Bone marrow (tissue), 2 donors: ENCODE data around the gene HOXC10.
A peak's percentile ranks its signal among the peaks of the same experiment; 100 is the strongest.

Experiments used
- DNase-seq, 2 donors: peaks; one replicate each; lab custom pipeline; 2025; lab: John Stamatoyannopoulos, UW

HOXC10 gene

DNA sequence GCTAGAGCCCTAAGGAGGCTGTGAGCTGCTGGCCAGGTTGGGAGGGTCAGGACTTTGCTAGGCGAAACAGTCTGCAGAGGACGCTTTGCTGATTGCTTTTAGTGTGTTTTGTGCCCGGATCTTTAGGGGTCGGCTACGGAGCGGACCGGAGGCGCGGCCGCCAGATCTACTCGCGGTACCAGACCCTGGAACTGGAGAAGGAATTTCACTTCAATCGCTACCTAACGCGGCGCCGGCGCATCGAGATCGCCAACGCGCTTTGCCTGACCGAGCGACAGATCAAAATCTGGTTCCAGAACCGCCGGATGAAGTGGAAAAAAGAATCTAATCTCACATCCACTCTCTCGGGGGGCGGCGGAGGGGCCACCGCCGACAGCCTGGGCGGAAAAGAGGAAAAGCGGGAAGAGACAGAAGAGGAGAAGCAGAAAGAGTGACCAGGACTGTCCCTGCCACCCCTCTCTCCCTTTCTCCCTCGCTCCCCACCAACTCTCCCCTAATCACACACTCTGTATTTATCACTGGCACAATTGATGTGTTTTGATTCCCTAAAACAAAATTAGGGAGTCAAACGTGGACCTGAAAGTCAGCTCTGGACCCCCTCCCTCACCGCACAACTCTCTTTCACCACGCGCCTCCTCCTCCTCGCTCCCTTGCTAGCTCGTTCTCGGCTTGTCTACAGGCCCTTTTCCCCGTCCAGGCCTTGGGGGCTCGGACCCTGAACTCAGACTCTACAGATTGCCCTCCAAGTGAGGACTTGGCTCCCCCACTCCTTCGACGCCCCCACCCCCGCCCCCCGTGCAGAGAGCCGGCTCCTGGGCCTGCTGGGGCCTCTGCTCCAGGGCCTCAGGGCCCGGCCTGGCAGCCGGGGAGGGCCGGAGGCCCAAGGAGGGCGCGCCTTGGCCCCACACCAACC is 44.8 kb downstream of the HOXC10 start:
- DNase-seq: no peak

DNA sequence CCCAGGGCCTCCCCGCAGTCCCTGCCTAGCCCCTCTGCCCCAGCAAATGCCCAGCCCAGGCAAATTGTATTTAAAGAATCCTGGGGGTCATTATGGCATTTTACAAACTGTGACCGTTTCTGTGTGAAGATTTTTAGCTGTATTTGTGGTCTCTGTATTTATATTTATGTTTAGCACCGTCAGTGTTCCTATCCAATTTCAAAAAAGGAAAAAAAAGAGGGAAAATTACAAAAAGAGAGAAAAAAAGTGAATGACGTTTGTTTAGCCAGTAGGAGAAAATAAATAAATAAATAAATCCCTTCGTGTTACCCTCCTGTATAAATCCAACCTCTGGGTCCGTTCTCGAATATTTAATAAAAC is 45.5 kb downstream of the HOXC10 start:
- no peak for DNase-seq

DNA sequence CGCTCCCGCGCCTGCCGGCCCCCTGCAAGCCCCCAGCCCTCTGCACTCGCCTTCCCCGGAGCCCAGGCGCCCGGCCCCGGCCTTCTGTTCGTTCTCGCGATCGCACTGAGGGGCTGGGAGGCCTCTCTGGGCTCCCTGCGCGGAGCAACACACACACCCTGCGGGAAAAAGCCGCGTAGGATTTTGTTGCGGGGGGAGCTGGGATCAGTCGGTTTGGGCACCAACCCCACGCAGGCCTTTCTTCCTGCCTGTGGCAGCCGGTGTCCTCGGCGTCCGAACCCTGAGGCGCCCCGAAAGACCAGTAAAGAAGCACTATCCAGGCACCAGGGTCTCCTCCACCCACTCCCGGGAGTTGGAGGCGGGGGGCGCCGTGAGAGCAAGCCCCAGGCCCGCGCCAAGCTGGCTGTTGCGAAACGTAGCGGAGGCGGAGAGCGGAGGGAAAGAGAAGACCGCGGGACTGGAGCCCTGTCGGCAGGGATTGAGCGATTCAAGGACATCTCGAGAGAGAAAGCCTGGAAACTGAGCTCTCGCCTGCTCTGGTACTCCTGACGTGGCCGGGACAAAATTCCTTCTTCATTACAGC is 46.0 kb downstream of the HOXC10 start:
- DNase-seq: no peak

GRCh38 chr12:54031480-54031879 is 46.5 kb downstream of the HOXC10 start:
- DNase-seq: no peak

DNA sequence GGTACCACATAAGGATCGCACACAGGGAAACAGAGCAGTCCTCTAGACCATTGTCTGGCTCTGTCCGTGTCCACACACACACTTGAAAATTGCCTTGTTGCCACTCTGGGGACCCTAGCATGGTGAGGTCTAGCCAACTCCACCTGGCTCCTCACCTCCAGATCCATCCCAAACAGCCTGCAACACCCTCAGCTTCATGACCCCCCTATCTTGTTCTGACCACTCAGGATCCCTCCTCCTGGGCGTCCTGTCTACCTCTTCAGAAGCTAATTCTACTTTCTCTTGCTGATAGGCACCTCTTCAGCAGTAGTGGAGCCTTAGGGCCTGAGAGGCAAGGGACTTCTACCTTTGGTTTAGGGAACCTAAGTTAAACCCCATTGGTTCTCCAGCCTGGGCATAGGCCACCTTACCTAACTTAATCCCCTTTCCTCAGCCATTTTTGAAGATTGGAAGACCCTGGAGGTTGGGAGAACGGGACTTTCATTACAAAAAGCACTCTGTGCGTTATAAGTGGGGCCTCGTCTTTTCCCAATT is 47.2 kb downstream of the HOXC10 start:
- DNase-seq: no peak

DNA sequence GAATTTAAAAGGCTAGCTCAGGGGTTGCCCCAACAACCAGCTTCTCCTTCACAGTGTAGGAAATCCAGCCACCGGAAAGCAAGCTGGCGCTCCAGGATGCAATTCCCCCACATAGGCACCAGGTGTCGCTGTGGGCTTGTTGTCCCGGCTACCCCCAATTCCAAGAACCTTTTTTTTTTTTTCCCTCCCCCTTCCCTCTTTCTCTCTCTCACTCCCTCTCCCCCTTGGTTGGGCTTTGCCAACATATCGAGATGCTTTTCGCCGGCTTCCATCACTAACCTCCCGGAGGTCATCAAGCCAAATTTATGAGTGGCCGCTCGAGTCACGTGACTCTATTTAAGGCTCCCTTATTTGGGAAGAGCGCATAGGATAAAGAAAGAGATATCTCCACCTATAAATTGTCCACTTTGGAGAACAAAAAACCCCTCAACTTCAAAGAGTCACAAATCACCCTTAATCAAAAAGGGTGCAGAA is 47.7 kb downstream of the HOXC10 start, which contains the start of gene HOXC5:
Gene HOXC5, plus strand, starts transcription at position 424 of the 474 bp plus-strand sequence. CDS start 73 bp downstream, outside the sequence.
- peak; percentile 9 to 22 for DNase-seq

DNA sequence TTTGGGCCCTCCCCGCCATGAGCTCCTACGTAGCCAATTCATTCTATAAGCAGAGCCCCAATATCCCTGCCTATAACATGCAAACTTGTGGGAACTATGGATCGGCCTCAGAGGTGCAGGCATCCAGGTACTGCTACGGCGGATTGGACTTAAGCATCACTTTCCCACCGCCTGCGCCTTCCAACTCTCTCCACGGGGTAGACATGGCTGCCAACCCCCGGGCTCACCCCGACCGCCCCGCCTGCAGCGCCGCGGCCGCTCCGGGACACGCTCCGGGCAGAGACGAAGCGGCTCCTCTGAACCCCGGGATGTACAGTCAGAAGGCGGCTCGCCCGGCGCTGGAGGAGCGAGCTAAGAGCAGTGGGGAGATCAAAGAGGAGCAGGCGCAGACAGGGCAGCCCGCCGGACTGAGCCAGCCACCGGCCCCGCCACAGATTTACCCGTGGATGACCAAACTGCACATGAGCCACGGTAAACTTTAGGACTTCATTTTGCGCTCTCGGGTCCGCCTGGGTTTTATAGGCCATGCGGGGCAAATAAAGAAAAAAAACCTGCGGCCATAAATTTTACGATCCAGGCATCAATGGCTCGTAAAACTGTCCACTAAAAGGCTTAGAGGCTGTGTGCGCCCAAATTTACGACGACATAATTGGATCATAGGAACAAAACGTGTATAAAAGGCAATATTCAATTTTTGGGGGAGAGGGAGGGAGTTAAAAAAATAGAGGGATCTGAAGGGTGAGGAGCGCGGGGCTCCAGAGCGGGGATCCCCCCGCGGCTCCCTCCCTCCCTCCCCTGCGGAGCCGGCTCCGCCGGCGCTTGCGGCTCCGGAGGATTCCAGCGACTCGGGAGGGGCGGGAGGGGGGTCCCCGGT is 48.4 kb downstream of the HOXC10 start:
- DNase-seq: no peak

- no peak for DNase-seq
Observed at GRCh38 chr12:54033980-54034784, 49.2 kb downstream of the HOXC10 start.

GRCh38 chr12:54034785-54035310 is 49.9 kb downstream of the HOXC10 start:
- DNase-seq: no peak

GRCh38 chr12:54035568-54036264 is 50.8 kb downstream of the HOXC10 start:
- no peak for DNase-seq

DNA sequence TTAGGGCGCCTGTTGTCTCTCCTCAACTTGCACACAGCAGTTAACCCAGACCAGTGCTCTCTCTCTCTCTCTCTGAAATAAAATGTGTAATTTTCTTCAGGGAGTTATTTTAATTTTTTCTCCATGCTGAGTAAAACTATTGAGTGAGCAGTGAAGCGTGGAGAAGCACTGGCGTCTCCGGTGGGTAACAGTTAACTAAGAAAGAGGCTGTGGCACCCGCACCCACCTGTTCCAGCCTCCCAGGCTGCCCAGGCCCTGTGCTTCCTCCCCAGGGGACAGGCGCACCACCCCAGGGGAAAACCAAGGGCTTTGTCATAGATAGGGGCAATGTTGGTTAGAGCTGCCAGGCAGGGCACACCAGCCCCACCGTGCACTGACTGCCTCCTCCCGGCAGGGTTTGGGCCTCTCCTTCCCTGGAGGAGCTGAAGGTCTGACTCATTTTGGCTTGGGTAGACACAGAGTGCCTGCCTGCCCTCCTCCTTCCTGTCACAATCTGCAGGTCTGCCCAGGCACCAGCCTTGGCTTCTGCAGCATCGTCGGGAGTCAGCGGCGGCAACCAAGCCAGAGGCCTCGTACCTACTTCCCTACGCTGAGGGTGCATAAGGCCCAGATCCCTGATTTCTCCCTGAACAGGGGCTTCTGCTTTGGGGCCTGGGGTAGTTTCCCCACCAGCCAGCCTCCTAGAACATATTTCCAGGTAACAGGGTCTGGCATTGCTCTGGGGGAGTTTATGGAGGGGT is 51.8 kb downstream of the HOXC10 start:
- DNase-seq: no peak

DNA sequence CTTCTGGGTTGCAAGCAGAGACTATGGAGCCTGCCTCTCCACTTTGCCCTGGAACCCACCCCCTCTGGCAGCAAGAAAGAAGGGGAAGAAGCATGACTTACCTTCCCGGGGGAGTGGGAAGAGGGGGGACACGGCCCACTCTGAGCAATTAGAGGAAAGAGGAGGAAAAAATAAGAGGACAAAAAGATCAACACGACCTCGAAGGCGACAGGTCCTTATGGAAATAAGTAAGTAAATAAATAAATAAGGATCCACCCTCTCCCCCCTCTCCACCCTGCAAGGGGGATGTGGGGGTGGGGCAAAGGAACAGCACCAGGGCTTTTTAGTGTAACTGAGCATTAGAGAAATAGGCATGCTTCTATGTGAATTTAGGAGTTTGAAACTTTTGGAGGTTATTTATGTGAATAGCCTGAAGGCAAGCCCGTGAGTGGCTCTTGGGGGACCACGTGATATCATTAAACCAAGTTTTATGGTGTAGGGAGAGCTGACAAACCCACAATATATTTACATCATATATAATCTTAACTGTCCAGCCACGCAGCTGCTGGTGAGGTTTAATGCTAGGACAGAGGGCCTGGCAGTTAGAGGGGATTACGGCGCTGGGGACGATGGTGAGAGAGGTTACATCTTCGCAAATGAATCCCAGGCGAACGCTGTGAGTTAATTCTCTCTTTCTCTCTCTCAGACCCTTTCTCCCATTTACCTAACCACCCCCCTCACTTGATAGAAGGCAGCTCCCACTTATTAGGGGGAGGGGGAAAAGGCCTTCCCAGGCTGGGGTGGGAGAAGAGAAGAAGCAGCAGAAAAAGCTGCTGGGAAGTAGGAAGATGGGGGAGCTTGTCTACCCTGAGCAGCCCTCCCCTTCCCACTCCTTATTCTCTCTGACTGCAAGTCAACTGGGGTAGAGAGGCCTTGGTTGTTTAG is 52.7 kb downstream of the HOXC10 start:
- no peak for DNase-seq

DNA sequence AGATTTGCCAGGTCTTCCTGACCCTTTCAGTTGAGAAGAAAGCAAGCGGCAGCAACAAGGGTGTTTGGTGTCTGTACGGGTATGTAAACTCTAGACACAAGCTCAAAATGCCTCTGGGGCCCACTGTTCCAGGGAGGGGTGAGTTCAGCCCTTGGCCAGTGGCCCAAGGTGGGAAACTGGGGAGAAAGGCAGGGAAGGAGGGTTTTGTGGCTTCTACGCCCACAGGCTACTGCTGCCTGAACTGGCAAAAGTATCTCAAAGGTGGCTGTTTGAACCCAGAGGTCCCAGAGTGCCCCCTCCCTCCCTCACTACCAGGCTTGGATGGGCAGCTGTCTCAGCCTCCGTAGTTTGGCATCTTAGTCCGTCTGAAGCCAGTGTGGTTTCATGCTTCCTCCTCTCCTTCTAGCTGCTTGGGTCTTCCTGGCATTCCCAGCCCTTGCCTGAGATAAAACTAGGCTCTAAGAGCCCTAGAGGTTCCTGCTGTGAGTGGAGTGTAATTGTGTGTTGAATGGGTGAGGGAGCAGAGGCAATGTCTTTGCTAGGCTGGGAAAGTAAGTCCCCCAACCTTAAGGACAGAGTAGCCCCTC is 53.4 kb downstream of the HOXC10 start:
- DNase-seq: no peak

DNA sequence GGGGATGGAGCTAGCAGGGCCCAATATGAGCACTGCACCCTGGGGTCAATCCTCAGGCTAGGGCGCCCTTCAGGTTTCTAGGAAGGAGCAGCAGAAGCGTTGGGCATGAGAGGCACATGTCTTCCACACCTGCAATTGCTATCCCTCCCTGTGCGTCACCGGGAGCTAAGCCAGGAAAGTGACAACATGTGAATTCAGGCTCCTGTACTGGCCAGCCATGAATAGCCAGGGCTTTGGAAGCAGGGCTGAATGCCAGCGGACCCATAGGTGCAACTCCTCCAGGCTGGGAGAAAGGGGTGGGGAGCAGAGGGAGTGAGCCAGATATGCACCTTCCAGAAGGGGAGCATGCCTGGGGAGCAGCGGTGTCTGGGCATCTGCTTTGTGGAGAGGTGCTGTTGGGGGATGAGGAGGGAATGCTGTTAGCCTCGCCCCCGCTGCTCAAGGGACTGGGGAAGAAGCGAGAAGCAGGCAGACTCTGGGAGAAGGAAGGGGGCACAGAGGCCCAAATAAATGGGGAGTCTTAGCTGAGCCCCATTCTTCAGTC is 54.0 kb downstream of the HOXC10 start:
- no peak for DNase-seq

DNA sequence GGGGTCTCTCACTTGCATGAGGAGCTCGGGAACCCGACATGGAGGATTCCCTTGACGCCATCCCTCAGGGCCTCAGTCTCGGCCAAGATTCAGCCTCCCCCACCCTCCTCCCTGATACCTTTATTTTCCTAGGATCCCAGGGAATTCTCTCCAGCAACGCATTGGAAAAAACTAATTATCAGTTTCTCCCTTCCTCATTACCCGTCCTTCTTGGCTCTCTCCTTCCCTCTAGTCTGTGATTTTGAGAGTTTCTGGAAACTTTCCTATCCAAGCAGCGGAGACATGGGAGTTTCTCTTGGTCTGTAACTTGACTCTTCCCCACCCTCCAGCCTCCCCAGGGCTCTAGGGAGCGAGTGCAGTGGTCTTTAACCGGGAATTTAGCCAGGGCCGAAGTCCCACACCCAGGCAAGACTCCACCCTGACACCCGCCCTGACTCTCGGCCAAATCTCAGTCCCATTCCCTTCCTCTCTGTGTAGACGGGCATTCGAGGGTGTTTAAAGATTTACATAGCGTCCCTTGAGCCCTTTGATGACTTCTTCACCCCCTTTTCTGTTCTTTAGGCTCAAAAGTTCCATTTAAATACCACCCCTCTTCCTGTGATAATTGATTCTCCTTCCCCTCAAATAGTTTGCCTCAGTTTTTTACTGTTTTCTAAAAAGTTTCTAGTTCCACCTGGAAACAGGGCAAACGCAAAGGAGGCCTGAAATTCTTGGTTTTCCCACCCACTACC is 54.6 kb downstream of the HOXC10 start:
- no peak for DNase-seq
